ENCODE results near the gene GTF2E1. TPM values are rescaled to one million over a fixed set of nuclear protein-coding genes. Genes with fewer than 3 reads are reported as not detected.
A peak's percentile ranks its signal among the peaks of the same experiment; 100 is the strongest.

GTF2E1 gene
- total and polyA plus RNA-seq, 2 of the 4 experiments (the other 2 are of a cell fraction) = 8.2 to 18.5 TPM

GRCh38 chr3:120766576-120766975 is 24.0 kb downstream of the GTF2E1 start:
- POLR2A ChIA-PET (ENCODE audit: unreplicated experiment) = no interaction called here
- in situ Hi-C loops (cut with MboI; ENCODE audit: low sequenced_read_pairs) = no loop called here

More at GRCh38 chr3:120766576-120766975, 24.0 kb downstream of the GTF2E1 start:
- H3K79me1 ChIP-seq (ENCODE audit: low read depth in 1 of 2, low read length in 2 of 2) = peaks cover 28 to 48% of the 10 kb centered on the region in 2 experiments
- no peaks in the 10 kb centered on the region for H3K27me3 ChIP-seq (ENCODE audit: control insufficient read depth, insufficient read depth, low read length)
- peak overlapping the region; percentile 21 to 29; a peak in 1 of 4 replicates for H4K8ac ChIP-seq (ENCODE audit: low read depth in 2 of 2, low read length in 2 of 2)
- H3K4me1 ChIP-seq (ENCODE audit: control insufficient read depth, insufficient read depth, low read length) = peaks cover 9% of the 10 kb centered on the region
- no peaks in the 10 kb centered on the region for H3K9me3 ChIP-seq (ENCODE audit: control insufficient read depth, insufficient read depth, low read length)
- peak overlapping the region; percentile 74 for H2BK120ac ChIP-seq (ENCODE audit: low read depth, low read length)
- peak overlapping the region; percentile 51 for H3K27ac ChIP-seq (ENCODE audit: insufficient read depth, low read length)
- H2BK20ac ChIP-seq (ENCODE audit: low read depth, low read length) = peak overlapping the region; percentile 66; the same call in 1 of the 2 replicates
- no peak overlapping the region for H3K9ac ChIP-seq (ENCODE audit: low read depth, low read length)
- 0 out of 2 replicates have a peak overlapping the region, but pooled peaks have one; percentile 37 for H3K23ac ChIP-seq (ENCODE audit: low read depth, low read length)
- H3K9me1 ChIP-seq (ENCODE audit: insufficient read depth, low read length) = peaks cover 5% of the 10 kb centered on the region; the same call in 1 of the 2 replicates
- no peak for DNase-seq
- H4K91ac ChIP-seq (ENCODE audit: insufficient read depth, low read depth, low read length) = peak overlapping the region; percentile 59
- peak overlapping the region; percentile 40; the same call in 1 of the 3 replicates for H2BK15ac ChIP-seq (ENCODE audit: low read depth, low read length)
- peaks cover 4% of the 10 kb centered on the region; the same call in 1 of the 2 replicates for H3K36me3 ChIP-seq (ENCODE audit: control insufficient read depth, insufficient read depth, low read length)
- peak overlapping the region; percentile 83 for H3K18ac ChIP-seq (ENCODE audit: low read depth, low read length)
- dilution Hi-C loops (cut with HindIII; ENCODE audit: low sequenced_read_pairs, unreplicated experiment) = no loop called here
- H3K4ac ChIP-seq (ENCODE audit: low read depth, low read length) = peak overlapping the region; percentile 58
- no peak overlapping the region for H2AK9ac ChIP-seq (replicated peaks; ENCODE audit: low read depth, low read length, poor library complexity)
- peak overlapping the region; percentile 58 for H3K14ac ChIP-seq (replicated peaks; ENCODE audit: low read depth, low read length)
- H3K56ac ChIP-seq (ENCODE audit: extremely low read depth, insufficient read depth, low read length) = no peak overlapping the region
- peak overlapping the region; percentile 72 for H2AK5ac ChIP-seq (ENCODE audit: low read depth, low read length)
- peak overlapping the region; percentile 77 for H4K5ac ChIP-seq (ENCODE audit: low read depth, low read length)
- CTCF ChIA-PET = interaction anchor here (1.2 kb wide), 1 partner anchor 29 kb away, joined by 3 read pairs; no protein-coding TSS in a partner anchor
- BruUV-seq (replicated peaks) = no TSS peak
- no peaks in the 10 kb centered on the region for H4K20me1 ChIP-seq (ENCODE audit: insufficient read depth, low read length)
- no peak overlapping the region for H3K4me3 ChIP-seq (ENCODE audit: insufficient read depth, low read depth, low read length)
- no peak overlapping the region for H2AFZ ChIP-seq (replicated peaks; ENCODE audit: low read length, poor library complexity)
- ATAC-seq (ENCODE audit: low read depth) = no peak
- peak overlapping the region; percentile 75 for H2BK5ac ChIP-seq (ENCODE audit: low read depth, low read length, poor library complexity, severe bottlenecking)
- intact Hi-C loops (cut with micrococcal nuclease) = no loop called here
- peak overlapping the region; percentile 25; the same call in 1 of the 2 replicates for H3K4me2 ChIP-seq (ENCODE audit: low read depth, low read length)
- WGBS, 2 experiments (ENCODE audit: extremely low coverage in 2 of 2, insufficient read length in 1 of 2) = no CpG with 5 or more reads among the region's 3 CpGs
- no peak for TF ChIP-seq MAFK (IDR thresholded peaks at IDR 0.05; ENCODE audit: low read depth, low read length)
- TF ChIP-seq CHD1 (IDR thresholded peaks at IDR 0.05; ENCODE audit: low read depth, low read length) = no peak
- no peak for TF ChIP-seq SMC3 (IDR thresholded peaks at IDR 0.05; ENCODE audit: low read depth, low read length)
- TF ChIP-seq FOS (IDR thresholded peaks at IDR 0.05; ENCODE audit: low read depth, low read length) = no peak
- TF ChIP-seq BHLHE40 (IDR thresholded peaks at IDR 0.05; ENCODE audit: low read depth, low read length) = no peak
- no peak for TF ChIP-seq CTCF (conservative IDR thresholded peaks at IDR 0.05; ENCODE audit: low read depth, low read length)
- no peak for TF ChIP-seq CEBPB (IDR thresholded peaks at IDR 0.05; ENCODE audit: low read depth, low read length)
- no peak for TF ChIP-seq RFX5 (IDR thresholded peaks at IDR 0.05; ENCODE audit: low read depth, low read length)
- TF ChIP-seq NFE2L2 (IDR thresholded peaks at IDR 0.05; ENCODE audit: low read depth, low read length) = no peak
- no peak for TF ChIP-seq RCOR1 (IDR thresholded peaks at IDR 0.05; ENCODE audit: insufficient replicate concordance, low read length)
- no peak for TF ChIP-seq MAZ (IDR thresholded peaks at IDR 0.05; ENCODE audit: borderline replicate concordance, low read depth, low read length)
- TF ChIP-seq RAD21 (IDR thresholded peaks at IDR 0.05; ENCODE audit: low read length) = no peak
- no peak for TF ChIP-seq USF2 (IDR thresholded peaks at IDR 0.05; ENCODE audit: low read depth, low read length)
- no peak for TF ChIP-seq POLR2A (IDR thresholded peaks at IDR 0.05; ENCODE audit: low read depth, low read length)

Measured in IMR-90 (cell line).